Activated CD8-positive, alpha-beta memory T cell treated with anti-CD3 and anti-CD28 coated beads, Interleukin-2, amount 50 U/mL, for 24 hours (primary cell): ENCODE measurements around the gene BCL2.

ENCODE experiments used
- DNase-seq: peaks from one replicate; pipeline ENCODE4 v3.0.0-alpha.2; 2020; ENCODE audit errors: extremely low read depth

Gene BCL2

GRCh38 chr18:63084219-63084618, 235.3 kb downstream of the BCL2 start:
- no peak for DNase-seq

DNA sequence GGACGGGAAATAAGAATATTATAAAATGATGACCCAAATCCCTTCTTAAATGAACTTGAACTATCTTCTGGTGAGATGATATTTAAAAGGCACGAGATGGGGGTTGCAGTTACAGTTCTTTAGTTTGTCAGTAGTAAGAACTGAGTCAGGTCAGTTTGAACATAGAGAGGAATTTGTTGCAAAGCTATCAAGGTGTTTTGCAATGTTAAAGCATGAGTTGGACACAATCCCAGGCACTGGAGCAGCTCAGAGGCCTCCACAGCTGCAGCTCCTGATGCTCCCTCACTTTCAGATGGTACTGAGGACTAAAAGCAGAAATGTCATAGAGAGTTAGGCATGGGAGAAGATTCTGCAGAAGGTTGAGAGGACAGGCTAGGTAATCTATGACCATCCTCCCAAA, 236.0 kb downstream of the BCL2 start:
- DNase-seq: no peak

DNA sequence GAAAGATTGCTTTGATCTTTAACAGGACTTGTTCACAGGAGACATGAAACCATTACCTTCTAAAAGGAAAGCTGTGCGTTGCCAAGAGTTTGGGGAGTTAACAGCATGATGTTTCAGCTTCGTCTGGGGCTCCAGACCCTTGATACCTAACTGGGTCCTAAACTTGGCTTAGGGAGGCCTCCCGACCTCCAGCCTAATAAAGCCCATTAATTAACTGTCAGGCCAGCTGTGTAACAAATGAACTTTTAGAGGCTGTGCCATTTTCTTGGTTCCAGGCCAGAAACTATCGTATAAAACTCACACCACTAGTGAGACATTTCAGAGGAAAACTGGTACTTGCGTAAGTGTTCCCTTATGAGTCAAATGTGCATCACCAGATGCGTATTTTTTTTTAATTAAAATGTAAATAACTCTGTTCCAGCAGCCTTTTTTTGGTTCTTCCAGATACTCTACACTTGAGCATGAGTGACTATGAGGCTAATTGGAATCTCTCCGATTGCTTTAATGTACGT, 236.5 kb downstream of the BCL2 start:
- no peak for DNase-seq

DNA sequence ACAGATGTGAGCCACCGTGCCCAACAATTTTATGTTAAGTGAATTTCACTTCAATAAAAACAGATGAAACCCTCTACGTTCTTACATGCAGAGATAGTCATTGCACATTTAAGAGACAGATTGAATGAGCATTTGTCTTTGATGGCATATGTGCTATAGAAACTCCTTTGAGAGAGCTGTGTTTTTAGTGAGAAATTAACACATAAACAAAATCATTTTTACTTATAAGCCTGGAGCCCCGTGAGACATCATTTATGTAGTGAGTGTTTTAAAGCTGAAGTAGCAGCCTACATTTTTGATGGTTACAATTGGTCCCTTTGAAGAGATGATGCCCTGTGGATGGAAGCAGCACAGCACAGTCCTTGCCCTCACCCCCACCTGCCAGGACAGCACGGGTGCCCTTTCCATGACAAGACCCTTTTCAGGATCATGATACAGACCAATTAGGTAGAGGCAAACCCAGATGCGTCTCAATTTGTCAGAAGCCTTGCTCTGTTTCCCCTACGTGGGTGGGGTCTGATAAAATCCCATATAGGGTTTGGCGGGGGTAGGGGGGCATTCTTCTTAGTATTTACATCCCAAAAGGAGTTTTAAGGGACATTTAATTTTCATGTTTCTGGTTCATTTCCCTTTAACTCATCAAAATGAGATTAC, 237.1 kb downstream of the BCL2 start:
- no peak for DNase-seq

- DNase-seq: no peak
These were observed 240.5 kb downstream of the BCL2 start for GRCh38 chr18:63079114-63079513.

GRCh38 chr18:63078471-63078870, 241.1 kb downstream of the BCL2 start:
- no peak for DNase-seq

DNA sequence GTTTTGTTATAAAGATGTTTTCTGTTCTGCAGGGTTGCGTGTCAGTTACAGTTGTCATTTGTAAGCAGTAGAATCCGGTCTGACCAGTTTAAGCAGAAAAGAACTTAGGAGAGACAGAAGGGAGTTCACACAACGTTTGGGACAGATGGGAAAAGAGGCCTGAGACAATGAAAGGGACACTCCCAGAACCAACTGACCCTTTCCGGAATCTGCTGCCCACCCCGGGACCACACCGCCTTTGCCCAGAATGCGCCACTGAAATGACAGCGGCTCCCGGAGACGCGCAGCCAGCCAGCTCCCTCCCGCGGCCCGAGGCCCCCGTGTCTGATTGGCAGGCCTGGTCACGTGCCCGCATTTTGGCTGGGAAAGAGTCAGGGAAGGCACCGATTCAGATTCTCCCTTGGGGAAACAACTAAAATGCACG, 244.6 kb downstream of the BCL2 start:
- peak; percentile 29 for DNase-seq

DNA sequence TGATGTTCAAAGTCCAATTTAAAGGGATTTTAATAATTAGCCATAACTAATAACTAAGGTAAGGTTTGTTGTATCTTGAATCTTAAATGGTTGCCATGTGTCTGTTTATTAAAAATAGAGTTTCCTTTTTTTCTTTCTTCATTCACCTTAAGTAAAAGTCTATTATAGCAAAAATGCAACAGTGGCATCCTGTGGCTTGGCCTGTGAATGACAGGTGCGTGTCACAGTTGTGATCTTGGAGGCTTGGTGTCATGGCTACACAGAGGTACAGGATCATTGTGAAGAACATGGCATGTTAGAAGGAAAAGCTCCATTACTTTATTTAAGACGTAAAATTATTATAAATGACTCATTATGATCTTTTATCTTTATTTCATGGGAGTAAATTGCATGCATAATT, 246.1 kb downstream of the BCL2 start:
- no peak for DNase-seq
